GM18526 (cell line): ENCODE results near the gene ZNF598.

Source experiments
- POLR2A ChIP-seq: IDR thresholded peaks from 3 replicates; pipeline ENCODE4 v1.6.1; 2011; ENCODE audit not compliant: insufficient read length; ENCODE audit errors: extremely low read depth

ZNF598 gene

GRCh38 chr16:2034696-2035430 lies 25.2 kb upstream of the ZNF598 start:
- no peak for TF ChIP-seq POLR2A

- TF ChIP-seq POLR2A: no peak
These were observed 23.7 kb upstream of the ZNF598 start for GRCh38 chr16:2033057-2033908.

GRCh38 chr16:2032285-2033056 lies 22.9 kb upstream of the ZNF598 start:
- TF ChIP-seq POLR2A: no peak

GRCh38 chr16:2031081-2031577 lies 21.5 kb upstream of the ZNF598 start:
- no peak for TF ChIP-seq POLR2A

- TF ChIP-seq POLR2A: no peak
These were observed 20.4 kb upstream of the ZNF598 start for GRCh38 chr16:2030036-2030435.

GRCh38 chr16:2029350-2029749 lies 19.7 kb upstream of the ZNF598 start:
- no peak for TF ChIP-seq POLR2A

GRCh38 chr16:2028620-2029220 lies 19.1 kb upstream of the ZNF598 start:
- no peak for TF ChIP-seq POLR2A

GRCh38 chr16:2028146-2028545 lies 18.5 kb upstream of the ZNF598 start:
- no peak for TF ChIP-seq POLR2A

GRCh38 chr16:2027024-2028010 lies 17.7 kb upstream of the ZNF598 start:
- TF ChIP-seq POLR2A: no peak

- no peak for TF ChIP-seq POLR2A
These were observed 16.9 kb upstream of the ZNF598 start, which contains the start of gene NHERF2 for GRCh38 chr16:2026461-2027023. Gene NHERF2, plus strand, starts transcription at chr16:2026902. Its CDS starts 104 bp downstream, at chr16:2027006.

GRCh38 chr16:2025878-2026460 lies 16.3 kb upstream of the ZNF598 start:
- no peak for TF ChIP-seq POLR2A

GRCh38 chr16:2025251-2025650 lies 15.6 kb upstream of the ZNF598 start:
- no peak for TF ChIP-seq POLR2A

GRCh38 chr16:2024032-2024420 lies 14.4 kb upstream of the ZNF598 start:
- TF ChIP-seq POLR2A: no peak
